ENCODE results near the gene NEBL.

NEBL gene

DNA sequence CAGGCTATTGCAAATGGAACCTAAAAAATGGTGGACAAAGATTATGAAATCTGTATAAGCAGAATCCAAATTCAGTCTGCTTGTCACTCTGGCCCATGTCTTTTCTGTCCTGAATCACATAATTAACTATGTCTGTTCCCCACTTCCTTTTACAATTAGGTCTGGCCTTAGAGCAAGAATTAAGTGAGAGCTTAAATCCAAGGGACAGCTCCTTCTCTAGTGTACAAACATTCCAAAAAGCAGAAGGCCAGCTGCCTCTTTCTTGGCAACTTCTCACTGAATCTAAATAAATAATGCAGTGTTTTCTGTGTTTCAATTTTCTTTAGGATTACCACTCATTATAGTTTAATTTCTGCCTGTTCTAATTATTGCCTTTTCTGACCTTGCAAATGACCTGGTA is 39.3 kb upstream of the NEBL start:
- Histone ChIP-seq H3K9ac (ENCODE audit: low read length) (no peak overlapping the region), H2BK5ac (ENCODE audit: low read depth, low read length, poor library complexity, severe bottlenecking) (no peak overlapping the region), H3K79me1 (replicated peaks; ENCODE audit: low read length, poor library complexity, severe bottlenecking) (no peaks in the 10 kb centered on the region), H3K4me3 (ENCODE audit: insufficient read depth in 1 of 2, low read depth in 1 of 2, low read length in 2 of 2) (no peak overlapping the region), H3K23ac (ENCODE audit: low read length in 2 of 2) (no peak overlapping the region), H4K91ac (ENCODE audit: low read length) (no peak overlapping the region), H3K9me3 (ENCODE audit: control insufficient read depth, low read length) (no peaks in the 10 kb centered on the region), H2BK15ac (ENCODE audit: low read depth, poor library complexity, severe bottlenecking) (no peak overlapping the region), H2AK5ac (ENCODE audit: low read length, severe bottlenecking) (no peak overlapping the region), H4K8ac (ENCODE audit: low read length) (no peak overlapping the region), H2BK12ac (ENCODE audit: low read length in 2 of 2) (no peak overlapping the region), H3K36me3 (ENCODE audit: control insufficient read depth in 1 of 2, insufficient read depth in 2 of 2, low read depth in 1 of 2, low read length in 2 of 2) (no peaks in the 10 kb centered on the region), H2AFZ (ENCODE audit: low read depth, low read length) (no peak overlapping the region), H3K4me1 (ENCODE audit: control insufficient read depth, insufficient read depth, low read depth, low read length) (no peaks in the 10 kb centered on the region), H3K18ac (ENCODE audit: low read depth in 1 of 2, low read length in 2 of 2) (no peak overlapping the region), H3K27me3 (ENCODE audit: control insufficient read depth in 1 of 2, insufficient read depth in 1 of 2, low read length in 2 of 2) (no peaks in the 10 kb centered on the region), H3K27ac (ENCODE audit: low read length, poor library complexity, severe bottlenecking) (no peak overlapping the region), H3K4ac (ENCODE audit: low read depth in 1 of 2, low read length in 2 of 2) (no peak overlapping the region), H2BK120ac (ENCODE audit: low read depth, low read length) (no peak overlapping the region), H3K4me2 (ENCODE audit: low read length, poor library complexity, severe bottlenecking) (no peak overlapping the region), H3K14ac (ENCODE audit: low read length in 2 of 2) (no peak overlapping the region)
- no peak for DNase-seq

DNA sequence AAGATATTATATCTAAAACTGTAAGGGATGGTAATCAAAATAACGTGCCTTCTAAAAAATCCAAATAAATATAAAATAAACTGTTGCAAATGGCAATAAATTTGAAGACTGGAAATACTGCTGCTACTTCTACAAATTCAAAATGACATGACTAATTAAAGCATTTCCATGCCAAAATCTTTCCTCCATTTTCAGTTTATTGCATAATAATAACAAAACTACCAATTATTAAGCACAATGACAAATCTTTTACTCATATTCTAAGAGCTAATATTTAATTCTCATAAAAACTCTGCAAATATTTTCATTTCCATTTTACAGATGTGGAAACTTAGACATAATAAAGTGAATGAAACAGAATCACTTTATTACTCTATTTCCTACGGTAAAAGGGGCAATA is 38.8 kb upstream of the NEBL start:
- Histone ChIP-seq H3K4me3 (ENCODE audit: insufficient read depth in 1 of 2, low read depth in 1 of 2, low read length in 2 of 2) (no peak overlapping the region), H3K4ac (ENCODE audit: low read depth in 1 of 2, low read length in 2 of 2) (no peak overlapping the region), H2AK5ac (ENCODE audit: low read length, severe bottlenecking) (no peak overlapping the region), H3K9me3 (ENCODE audit: control insufficient read depth, low read length) (no peaks in the 10 kb centered on the region), H3K23ac (ENCODE audit: low read length in 2 of 2) (no peak overlapping the region), H4K8ac (ENCODE audit: low read length) (no peak overlapping the region), H3K27ac (ENCODE audit: low read length, poor library complexity, severe bottlenecking) (no peak overlapping the region), H2BK12ac (ENCODE audit: low read length in 2 of 2) (no peak overlapping the region), H2BK120ac (ENCODE audit: low read depth, low read length) (no peak overlapping the region), H2AFZ (ENCODE audit: low read depth, low read length) (no peak overlapping the region), H3K79me1 (replicated peaks; ENCODE audit: low read length, poor library complexity, severe bottlenecking) (no peaks in the 10 kb centered on the region), H3K14ac (ENCODE audit: low read length in 2 of 2) (no peak overlapping the region), H3K18ac (ENCODE audit: low read depth in 1 of 2, low read length in 2 of 2) (no peak overlapping the region), H4K91ac (ENCODE audit: low read length) (no peak overlapping the region), H3K4me2 (ENCODE audit: low read length, poor library complexity, severe bottlenecking) (no peak overlapping the region), H3K9ac (ENCODE audit: low read length) (no peak overlapping the region), H2BK5ac (ENCODE audit: low read depth, low read length, poor library complexity, severe bottlenecking) (no peak overlapping the region), H2BK15ac (ENCODE audit: low read depth, poor library complexity, severe bottlenecking) (no peak overlapping the region), H3K27me3 (ENCODE audit: control insufficient read depth in 1 of 2, insufficient read depth in 1 of 2, low read length in 2 of 2) (no peaks in the 10 kb centered on the region), H3K4me1 (ENCODE audit: control insufficient read depth, insufficient read depth, low read depth, low read length) (no peaks in the 10 kb centered on the region), H3K36me3 (ENCODE audit: control insufficient read depth in 1 of 2, insufficient read depth in 2 of 2, low read depth in 1 of 2, low read length in 2 of 2) (no peaks in the 10 kb centered on the region)
- no peak for DNase-seq
- WGBS, result no CpG with 5 or more reads among the region's 2 CpGs

GRCh38 chr10:20935301-20935700 is 38.2 kb upstream of the NEBL start:
- H3K4ac ChIP-seq (ENCODE audit: low read depth in 1 of 2, low read length in 2 of 2), result no peak overlapping the region
- no peak overlapping the region for H3K23ac ChIP-seq (ENCODE audit: low read length in 2 of 2)
- no peak overlapping the region for H2BK12ac ChIP-seq (ENCODE audit: low read length in 2 of 2)
- no peak overlapping the region for H4K8ac ChIP-seq (ENCODE audit: low read length)
- H2BK120ac ChIP-seq (ENCODE audit: low read depth, low read length), result no peak overlapping the region
- H2AK5ac ChIP-seq (ENCODE audit: low read length, severe bottlenecking), result no peak overlapping the region
- no peaks in the 10 kb centered on the region for H3K27me3 ChIP-seq (ENCODE audit: control insufficient read depth in 1 of 2, insufficient read depth in 1 of 2, low read length in 2 of 2)
- H3K27ac ChIP-seq (ENCODE audit: low read length, poor library complexity, severe bottlenecking), result no peak overlapping the region
- H3K14ac ChIP-seq (ENCODE audit: low read length in 2 of 2), result no peak overlapping the region
- H2AFZ ChIP-seq (ENCODE audit: low read depth, low read length), result no peak overlapping the region
- H3K9ac ChIP-seq (ENCODE audit: low read length), result no peak overlapping the region
- no peak overlapping the region for H3K4me2 ChIP-seq (ENCODE audit: low read length, poor library complexity, severe bottlenecking)
- H3K79me1 ChIP-seq (replicated peaks; ENCODE audit: low read length, poor library complexity, severe bottlenecking), result no peaks in the 10 kb centered on the region
- no peak overlapping the region for H4K91ac ChIP-seq (ENCODE audit: low read length)
- no peak for DNase-seq
- no peak overlapping the region for H3K18ac ChIP-seq (ENCODE audit: low read depth in 1 of 2, low read length in 2 of 2)
- no peaks in the 10 kb centered on the region for H3K4me1 ChIP-seq (ENCODE audit: control insufficient read depth, insufficient read depth, low read depth, low read length)
- H2BK5ac ChIP-seq (ENCODE audit: low read depth, low read length, poor library complexity, severe bottlenecking), result no peak overlapping the region
- WGBS, result 87% methylated on average over 7 of the region's 8 CpGs
- no peaks in the 10 kb centered on the region for H3K36me3 ChIP-seq (ENCODE audit: control insufficient read depth in 1 of 2, insufficient read depth in 2 of 2, low read depth in 1 of 2, low read length in 2 of 2)
- no peaks in the 10 kb centered on the region for H3K9me3 ChIP-seq (ENCODE audit: control insufficient read depth, low read length)
- H3K4me3 ChIP-seq (ENCODE audit: insufficient read depth in 1 of 2, low read depth in 1 of 2, low read length in 2 of 2), result no peak overlapping the region
- no peak overlapping the region for H2BK15ac ChIP-seq (ENCODE audit: low read depth, poor library complexity, severe bottlenecking)

- H2AK5ac ChIP-seq (ENCODE audit: low read length, severe bottlenecking), result no peak overlapping the region
- no peak overlapping the region for H3K23ac ChIP-seq (ENCODE audit: low read length in 2 of 2)
- H2AFZ ChIP-seq (ENCODE audit: low read depth, low read length), result no peak overlapping the region
- no peaks in the 10 kb centered on the region for H3K79me1 ChIP-seq (replicated peaks; ENCODE audit: low read length, poor library complexity, severe bottlenecking)
- H3K4me3 ChIP-seq (ENCODE audit: insufficient read depth in 1 of 2, low read depth in 1 of 2, low read length in 2 of 2), result no peak overlapping the region
- no peak overlapping the region for H3K14ac ChIP-seq (ENCODE audit: low read length in 2 of 2)
- no peak overlapping the region for H3K27ac ChIP-seq (ENCODE audit: low read length, poor library complexity, severe bottlenecking)
- H3K4me2 ChIP-seq (ENCODE audit: low read length, poor library complexity, severe bottlenecking), result no peak overlapping the region
- no peak overlapping the region for H3K4ac ChIP-seq (ENCODE audit: low read depth in 1 of 2, low read length in 2 of 2)
- H3K18ac ChIP-seq (ENCODE audit: low read depth in 1 of 2, low read length in 2 of 2), result no peak overlapping the region
- no peak overlapping the region for H4K8ac ChIP-seq (ENCODE audit: low read length)
- H3K4me1 ChIP-seq (ENCODE audit: control insufficient read depth, insufficient read depth, low read depth, low read length), result no peaks in the 10 kb centered on the region
- no peaks in the 10 kb centered on the region for H3K27me3 ChIP-seq (ENCODE audit: control insufficient read depth in 1 of 2, insufficient read depth in 1 of 2, low read length in 2 of 2)
- H3K9ac ChIP-seq (ENCODE audit: low read length), result no peak overlapping the region
- no peak for DNase-seq
- H2BK12ac ChIP-seq (ENCODE audit: low read length in 2 of 2), result no peak overlapping the region
- no peaks in the 10 kb centered on the region for H3K36me3 ChIP-seq (ENCODE audit: control insufficient read depth in 1 of 2, insufficient read depth in 2 of 2, low read depth in 1 of 2, low read length in 2 of 2)
- H2BK15ac ChIP-seq (ENCODE audit: low read depth, poor library complexity, severe bottlenecking), result no peak overlapping the region
- no peaks in the 10 kb centered on the region for H3K9me3 ChIP-seq (ENCODE audit: control insufficient read depth, low read length)
- H4K91ac ChIP-seq (ENCODE audit: low read length), result no peak overlapping the region
- no CpG with 5 or more reads among the region's 2 CpGs for WGBS
- no peak overlapping the region for H2BK5ac ChIP-seq (ENCODE audit: low read depth, low read length, poor library complexity, severe bottlenecking)
- no peak overlapping the region for H2BK120ac ChIP-seq (ENCODE audit: low read depth, low read length)
These were observed 36.6 kb upstream of the NEBL start for GRCh38 chr10:20933705-20934104.

All from mesenchymal stem cell (in vitro differentiated cells and primary cell).